ENCODE data around the gene VMO1.

DNA sequence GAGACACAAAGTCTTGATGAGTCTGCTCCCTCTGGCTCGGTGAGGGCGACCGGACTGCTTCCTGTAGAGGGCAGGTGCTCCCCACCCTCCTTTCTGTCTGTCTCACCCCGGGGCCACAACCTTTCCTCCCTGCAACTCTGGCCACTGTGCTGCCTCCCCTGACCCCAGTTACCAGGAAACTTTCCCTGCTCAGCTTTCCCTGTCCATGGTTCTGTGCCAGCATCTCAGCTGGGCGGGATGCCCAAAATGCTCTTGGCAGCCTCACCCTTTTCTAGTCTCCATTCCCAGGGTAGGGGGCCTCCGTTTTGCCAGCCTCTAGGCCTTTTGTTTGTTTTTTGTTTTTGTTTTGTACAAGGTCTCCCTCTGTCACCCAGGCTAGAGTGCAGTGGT is 22.2 kb upstream of the VMO1 start:
- TF ChIP-seq, protein P1, sequence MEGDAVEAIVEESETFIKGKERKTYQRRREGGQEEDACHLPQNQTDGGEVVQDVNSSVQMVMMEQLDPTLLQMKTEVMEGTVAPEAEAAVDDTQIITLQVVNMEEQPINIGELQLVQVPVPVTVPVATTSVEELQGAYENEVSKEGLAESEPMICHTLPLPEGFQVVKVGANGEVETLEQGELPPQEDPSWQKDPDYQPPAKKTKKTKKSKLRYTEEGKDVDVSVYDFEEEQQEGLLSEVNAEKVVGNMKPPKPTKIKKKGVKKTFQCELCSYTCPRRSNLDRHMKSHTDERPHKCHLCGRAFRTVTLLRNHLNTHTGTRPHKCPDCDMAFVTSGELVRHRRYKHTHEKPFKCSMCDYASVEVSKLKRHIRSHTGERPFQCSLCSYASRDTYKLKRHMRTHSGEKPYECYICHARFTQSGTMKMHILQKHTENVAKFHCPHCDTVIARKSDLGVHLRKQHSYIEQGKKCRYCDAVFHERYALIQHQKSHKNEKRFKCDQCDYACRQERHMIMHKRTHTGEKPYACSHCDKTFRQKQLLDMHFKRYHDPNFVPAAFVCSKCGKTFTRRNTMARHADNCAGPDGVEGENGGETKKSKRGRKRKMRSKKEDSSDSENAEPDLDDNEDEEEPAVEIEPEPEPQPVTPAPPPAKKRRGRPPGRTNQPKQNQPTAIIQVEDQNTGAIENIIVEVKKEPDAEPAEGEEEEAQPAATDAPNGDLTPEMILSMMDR (IDR thresholded peaks at IDR 0.05), result no peak
- no peak for TF ChIP-seq POLR2A (IDR thresholded peaks at IDR 0.05)
